Measurements from ENCODE around the gene CEP128.

Gene CEP128

GRCh38 chr14:80602946-80603345 lies 338.6 kb downstream of the CEP128 start:
- DNase-seq, result no peak

DNA sequence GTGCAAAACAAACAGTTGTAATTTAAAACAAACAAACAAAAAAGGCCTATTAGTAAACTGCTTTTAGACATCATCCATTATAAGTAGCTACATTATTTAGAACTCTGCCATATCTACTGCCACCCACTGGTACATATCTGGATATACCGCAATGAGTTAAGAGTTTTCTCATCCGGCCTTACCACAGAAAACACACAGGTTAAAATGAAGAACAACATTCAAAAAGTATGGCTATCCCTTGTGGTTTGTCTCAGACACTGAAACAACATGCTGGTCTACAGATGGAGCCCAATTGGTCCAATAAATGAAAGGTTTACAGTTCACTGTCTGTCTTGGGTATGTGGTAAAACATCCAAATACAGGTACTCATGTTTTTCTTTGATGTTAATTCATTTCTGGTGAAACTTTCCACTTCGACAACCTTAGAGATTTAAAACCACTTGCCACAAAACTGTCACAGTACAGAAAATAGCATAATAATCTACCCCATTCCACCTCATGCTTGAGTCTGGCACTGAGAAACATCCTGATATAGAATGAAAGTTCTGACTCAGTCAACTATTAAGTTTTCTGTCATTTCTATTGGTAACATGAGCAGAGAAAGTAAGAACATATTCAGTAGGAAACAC lies 354.3 kb downstream of the CEP128 start:
- DNase-seq, result no peak

- no peak for DNase-seq
Observed at GRCh38 chr14:80586131-80586530, 355.4 kb downstream of the CEP128 start.

DNA sequence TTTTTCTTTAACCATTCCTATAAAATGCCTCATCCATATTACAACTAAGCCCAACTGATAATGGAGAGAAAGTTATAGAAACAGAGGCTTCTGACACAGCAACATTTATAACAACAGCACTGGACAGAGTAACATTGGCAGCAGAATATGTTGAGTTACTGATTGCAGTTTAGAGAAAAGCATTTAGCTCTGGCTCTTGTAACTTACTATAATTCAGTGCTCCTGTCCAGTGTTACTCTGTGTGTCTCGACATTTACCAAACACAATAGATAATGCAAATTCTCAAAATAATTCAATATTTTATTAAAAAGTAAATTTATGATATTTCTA lies 356.1 kb downstream of the CEP128 start:
- no peak for DNase-seq

GRCh38 chr14:80584744-80585505 lies 356.6 kb downstream of the CEP128 start:
- no peak for DNase-seq

GRCh38 chr14:80577599-80577998 lies 363.9 kb downstream of the CEP128 start:
- no peak for DNase-seq

GRCh38 chr14:80576401-80576800 lies 365.1 kb downstream of the CEP128 start:
- DNase-seq, result no peak

DNA sequence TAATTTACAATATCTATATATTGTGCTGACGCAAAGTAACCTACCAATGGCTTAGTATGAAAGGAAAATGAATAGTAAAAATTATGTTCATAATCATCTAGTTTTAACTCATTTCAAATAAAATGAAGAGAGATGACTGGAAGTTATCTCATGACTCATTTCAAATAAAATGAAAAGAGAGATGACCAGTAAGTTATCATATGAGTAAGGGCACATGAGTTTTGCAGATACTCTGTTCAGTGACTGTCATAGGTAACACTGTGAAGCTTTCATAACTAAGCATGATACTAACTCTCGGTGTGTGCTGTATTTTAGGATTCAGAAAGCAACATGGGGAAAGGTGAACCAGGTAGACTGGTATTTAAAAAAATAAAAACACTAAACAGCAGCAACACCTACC lies 365.8 kb downstream of the CEP128 start:
- no peak for DNase-seq

DNA sequence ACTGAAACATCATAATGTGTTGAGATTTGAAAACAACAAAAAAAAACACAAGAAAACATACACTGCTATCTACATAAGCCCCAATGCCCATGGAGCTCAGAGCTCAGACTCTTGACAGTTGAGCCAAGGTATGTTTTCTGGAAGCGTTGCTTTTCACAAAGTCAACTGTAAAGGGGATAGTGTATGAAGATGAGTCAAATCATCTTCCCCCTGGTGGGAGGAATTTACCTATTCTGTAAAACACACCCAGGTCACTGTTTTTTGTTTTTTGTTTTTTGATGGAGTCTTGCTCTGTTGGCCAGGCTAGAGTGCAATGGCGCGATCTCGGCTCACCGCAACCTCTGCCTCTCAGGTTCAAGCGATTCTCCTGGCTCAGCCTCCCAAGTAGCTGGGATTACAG lies 368.9 kb downstream of the CEP128 start:
- no peak for DNase-seq

DNA sequence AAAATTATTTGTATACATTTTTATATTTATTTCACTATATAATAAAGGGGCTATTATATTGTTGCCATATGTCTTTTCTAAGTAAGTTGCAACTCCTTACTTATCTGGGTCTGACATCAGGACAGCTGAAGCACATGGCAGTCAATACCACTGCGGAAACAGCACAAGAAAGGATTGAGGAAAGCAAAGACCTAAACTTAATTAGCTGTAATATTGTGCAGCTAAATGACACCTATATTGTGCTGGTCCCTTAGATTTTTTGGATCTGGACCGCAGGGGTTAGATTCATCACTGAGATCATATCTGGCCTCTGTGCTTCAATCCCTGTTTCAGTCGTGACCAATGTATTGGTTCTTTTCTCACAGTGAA lies 370.6 kb downstream of the CEP128 start:
- DNase-seq, result no peak

DNA sequence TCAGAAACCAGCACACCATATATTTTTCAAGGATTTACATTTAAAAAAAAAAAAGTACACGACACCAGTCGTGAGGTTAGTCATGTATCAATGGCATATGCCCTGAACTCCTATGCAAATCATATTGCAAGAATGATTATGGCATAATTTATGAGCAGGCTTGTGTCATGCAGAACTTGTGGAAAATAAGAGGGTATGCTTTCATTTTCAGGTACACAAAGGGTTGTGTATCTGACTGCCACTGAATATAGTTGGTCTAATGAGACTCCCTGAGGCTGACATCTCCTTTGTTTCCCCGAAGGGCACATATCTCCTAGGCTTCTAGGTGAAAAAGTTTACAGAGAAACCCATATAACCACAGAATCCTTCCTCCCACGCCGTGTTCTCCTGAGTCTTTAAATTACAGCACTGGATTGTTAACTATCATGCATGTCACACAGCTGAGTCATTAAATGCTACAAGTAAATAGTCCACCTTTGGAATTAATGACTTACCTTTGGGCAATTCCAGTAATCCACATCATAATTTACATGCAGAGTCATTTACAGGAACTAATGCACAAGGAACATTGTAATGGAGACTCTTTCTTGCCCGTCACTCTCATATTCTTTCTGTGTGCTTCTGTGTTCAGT lies 373.5 kb downstream of the CEP128 start:
- no peak for DNase-seq

GRCh38 chr14:80565001-80565400 lies 376.5 kb downstream of the CEP128 start:
- DNase-seq, result no peak

- DNase-seq, result no peak
Observed at GRCh38 chr14:80564051-80564450, 377.5 kb downstream of the CEP128 start.

- DNase-seq, result no peak
Observed at GRCh38 chr14:80560800-80561657, 380.5 kb downstream of the CEP128 start.

DNA sequence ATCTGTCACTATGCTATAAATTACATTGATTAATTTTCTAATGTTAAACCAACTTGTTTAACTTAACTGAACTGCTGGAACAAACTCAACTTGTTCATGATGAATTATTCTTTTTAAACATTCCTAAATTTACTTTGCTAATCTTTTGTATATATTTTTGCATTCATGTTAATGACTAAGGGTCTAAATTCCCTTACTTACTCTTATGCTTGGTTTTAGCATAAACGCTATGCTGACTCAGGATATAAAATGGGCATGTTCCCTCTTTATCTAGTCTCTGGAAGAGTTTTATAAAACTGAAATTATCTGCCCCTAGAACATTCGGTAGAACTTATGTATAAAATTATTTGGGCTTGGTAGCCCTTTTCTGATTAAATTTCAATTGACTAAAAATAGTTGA lies 387.4 kb downstream of the CEP128 start:
- no peak for DNase-seq

- DNase-seq, result no peak
Observed at GRCh38 chr14:80549141-80549540, 392.4 kb downstream of the CEP128 start.

DNA sequence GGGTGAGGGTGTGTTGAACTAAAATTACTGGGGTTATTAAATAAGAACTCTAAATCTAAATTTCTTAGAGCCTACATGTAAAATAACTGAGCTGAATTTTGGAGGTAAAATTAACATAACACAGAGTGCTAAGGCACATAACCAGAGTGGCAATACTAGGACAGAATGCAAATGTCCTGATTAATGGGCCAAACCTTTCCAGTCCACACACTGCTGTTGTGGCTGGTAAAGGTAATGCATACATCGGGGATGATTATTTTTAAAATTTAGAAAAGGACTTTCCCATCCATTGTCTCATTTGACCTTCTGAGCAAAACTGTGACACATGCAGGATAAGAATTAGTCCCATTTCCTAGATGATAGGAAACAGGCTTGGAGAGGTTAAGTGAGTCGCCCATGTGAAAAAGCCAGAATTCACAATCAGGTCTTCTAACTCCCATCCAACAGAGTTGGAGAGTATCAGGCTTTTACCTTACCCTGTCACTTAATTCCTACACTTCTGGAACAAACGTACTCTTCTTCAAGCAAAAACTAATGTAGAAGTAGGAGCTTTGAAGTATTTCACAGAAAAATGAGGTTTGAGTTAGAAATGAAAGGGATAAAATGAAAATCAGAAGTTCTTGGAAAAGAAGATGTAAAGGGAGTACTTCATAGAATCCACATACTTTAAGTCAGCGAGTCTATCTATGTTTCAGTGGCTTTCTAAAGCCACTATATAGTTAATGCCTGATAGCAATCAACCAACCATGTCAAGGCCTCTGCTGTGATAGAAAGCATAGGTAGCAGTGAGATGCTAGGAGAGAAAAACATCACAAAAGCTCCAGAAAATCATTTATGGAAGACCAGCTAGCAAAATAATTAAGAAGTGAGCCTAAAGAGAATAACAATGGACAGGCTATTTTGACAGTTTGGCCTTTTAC lies 395.3 kb downstream of the CEP128 start:
- no peak for DNase-seq

DNA sequence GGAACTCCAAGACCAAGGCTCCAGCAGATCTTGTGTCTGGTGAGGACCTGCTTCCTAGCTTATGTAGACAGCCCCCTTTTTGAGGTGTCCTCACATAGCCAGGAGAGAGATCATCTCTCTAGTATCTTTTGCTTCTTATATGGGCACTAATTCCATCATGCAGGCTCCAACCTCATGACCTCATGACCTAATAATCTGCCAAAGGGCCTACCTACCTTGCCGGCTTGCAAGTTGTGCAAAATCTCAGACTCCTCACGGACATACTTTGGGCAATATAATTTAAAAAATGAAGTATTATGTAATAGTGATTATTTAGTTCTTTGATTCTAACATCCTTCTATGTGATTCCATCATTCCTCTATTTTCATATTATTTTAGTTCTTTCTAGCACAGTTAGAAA lies 397.2 kb downstream of the CEP128 start:
- DNase-seq, result no peak

- DNase-seq, result no peak
Observed at GRCh38 chr14:80543211-80543610, 398.3 kb downstream of the CEP128 start.

DNA sequence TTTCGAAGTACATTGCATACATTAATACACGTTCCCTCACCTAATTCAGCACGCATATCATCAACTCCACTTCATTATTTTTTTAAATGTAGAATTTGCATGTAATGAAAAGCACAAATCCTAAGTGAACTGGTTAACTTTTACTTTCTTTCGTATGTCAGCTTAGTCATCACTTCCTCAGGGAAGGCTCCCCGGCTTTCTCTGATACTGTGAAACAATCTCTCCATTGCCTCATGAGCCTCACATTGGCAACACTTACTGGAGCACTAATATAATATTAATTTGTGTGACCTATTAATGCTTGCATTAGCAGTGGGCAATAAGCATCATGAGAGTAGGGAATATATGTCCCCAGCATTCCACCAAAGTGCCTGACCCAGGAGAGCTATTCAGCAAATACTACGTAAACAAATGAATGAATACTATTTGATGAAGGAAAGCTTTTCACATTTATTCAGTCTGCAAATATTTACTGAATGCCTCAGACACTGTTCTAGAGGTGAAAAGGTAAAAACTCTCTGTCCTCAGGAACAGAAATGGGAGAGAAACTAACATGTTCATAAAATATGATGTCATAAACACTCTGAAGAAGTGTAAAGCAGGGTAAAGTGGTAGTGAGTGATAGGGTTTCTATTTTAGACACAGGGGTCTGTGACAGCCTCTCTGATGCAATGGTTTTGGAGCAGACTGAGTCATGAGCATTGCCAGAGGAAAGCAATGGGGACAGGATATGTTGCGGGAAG lies 402.7 kb downstream of the CEP128 start:
- no peak for DNase-seq

GRCh38 chr14:80537626-80538025 lies 403.9 kb downstream of the CEP128 start:
- DNase-seq, result no peak

GRCh38 chr14:80536456-80536855 lies 405.1 kb downstream of the CEP128 start:
- no peak for DNase-seq
